OCI-M1 (cell line): ENCODE results near the gene KRT71.
"Not testable (repeated sequence)": the region's sequence is repeated elsewhere in the genome, so short reads cannot be mapped to it uniquely, and the experiment has no call there.

ENCODE experiments used
- DNase-seq: peaks from one replicate; lab custom pipeline; 2025; lab: John Stamatoyannopoulos, UW

Gene KRT71

DNA sequence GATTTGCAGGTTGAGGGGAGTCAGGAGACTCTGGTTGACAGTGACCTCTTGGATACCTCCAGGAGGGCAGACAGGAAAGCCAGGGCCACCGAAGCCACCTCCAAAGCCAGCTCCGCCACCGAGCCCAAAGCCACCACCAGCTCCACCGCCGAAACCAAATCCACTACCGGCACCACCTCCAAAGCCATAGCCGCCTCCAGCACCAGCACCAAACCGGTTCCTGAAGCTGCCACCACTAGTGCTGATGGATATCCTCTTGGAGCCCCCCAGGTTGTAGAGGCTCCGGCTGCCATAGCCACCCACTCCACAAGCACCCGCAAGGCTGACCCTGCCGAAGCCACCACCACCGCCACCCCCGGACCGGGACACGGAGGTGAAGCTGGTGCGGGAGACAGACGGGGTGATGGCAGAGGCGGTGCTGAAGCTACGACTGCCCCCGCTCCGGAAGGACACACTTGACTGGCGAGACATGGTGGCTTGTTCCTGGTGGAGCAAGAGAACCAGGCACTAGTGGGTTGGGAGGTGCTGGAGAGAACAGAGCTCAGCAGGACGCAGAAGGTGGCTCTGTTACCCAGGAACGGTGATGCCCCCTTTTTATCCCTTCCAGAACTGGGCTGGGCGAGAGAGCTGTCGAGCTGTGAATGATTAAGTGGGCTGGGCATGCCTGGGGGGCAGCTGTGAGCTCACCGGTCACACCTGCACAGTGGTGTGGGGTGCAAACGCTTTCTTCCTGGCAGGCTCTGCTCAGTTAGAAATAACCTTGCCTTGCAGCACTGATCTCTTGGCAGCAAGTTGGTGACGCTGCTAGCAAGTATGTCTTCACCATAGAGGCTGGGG lies 32.9 kb downstream of the KRT71 start, which contains the start of gene KRT5:
Gene KRT5 (minus strand): TSS at position 569 of the 837 bp plus-strand sequence. CDS start 98 bp downstream, at position 471.
- DNase-seq: no peak

DNA sequence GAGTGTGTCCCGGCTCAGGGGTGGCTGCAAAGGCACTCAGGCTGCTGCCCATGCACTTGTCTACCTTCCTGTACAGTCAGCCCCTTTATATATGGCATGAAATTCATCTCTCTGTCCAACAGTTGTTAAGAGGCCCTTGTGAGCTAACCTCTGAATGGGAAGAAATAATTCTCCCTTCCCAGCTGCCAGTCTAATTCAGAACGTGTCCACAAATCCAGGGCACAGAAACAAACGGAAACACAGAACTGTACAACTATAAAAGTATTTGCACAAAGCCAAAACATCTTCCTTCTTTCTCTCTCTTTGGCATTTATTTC lies 33.6 kb downstream of the KRT71 start:
- DNase-seq: no peak

DNA sequence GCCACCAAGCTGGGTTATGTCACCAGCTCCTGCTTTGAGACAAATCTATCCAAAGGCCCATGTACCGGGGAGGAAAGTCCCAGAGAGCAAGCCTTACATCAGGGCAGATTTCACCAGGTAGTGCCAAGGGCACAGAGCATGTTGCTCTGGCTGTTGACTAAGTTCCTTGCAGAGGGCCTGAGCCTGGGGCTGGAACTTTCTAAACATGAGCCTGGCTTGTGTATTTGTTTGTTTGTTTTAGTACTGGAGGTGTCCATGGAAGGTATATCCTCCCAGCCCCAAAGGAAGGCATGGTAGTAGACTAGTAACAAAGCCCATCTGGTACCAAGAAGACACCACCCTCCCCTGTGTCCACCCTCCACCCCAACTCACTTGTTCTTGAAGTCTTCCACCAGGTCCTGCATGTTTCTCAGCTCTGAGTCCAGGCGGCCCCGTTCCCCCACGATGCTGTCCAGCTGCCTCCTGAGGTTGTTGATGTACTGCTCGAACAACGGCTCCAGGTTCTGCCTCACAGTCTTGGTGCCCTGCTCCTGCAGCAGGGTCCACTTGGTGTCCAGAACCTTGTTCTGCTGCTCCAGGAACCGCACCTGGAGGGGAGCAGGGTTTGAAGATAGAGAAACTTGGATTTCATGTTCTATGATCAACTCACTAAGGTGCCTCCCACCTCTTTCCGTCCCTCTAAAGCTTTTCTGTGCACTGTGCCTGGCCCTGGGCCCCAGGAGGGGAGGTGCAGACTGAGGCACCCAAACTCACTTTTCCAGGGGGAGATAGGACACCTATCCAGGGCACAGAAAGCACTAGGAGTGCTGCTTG lies 34.2 kb downstream of the KRT71 start:
- no peak for DNase-seq

DNA sequence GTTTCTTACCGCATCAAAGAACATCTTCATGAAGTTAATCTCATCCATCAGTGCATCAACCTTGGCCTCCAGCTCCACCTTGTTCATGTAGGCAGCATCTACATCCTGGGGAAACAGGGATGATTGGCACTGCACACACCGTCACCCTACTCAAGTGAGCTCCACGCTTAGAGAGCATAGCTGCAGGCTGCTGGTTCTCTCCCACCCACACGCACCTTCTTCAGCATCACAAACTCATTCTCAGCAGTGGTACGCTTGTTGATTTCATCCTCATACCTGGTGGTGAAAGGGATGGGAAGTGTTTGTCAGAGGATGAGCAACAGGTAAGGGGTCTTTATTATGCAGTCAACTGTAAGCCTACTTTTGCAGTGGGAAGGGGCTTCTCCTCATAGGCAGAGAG lies 35.1 kb downstream of the KRT71 start:
- no peak for DNase-seq

DNA sequence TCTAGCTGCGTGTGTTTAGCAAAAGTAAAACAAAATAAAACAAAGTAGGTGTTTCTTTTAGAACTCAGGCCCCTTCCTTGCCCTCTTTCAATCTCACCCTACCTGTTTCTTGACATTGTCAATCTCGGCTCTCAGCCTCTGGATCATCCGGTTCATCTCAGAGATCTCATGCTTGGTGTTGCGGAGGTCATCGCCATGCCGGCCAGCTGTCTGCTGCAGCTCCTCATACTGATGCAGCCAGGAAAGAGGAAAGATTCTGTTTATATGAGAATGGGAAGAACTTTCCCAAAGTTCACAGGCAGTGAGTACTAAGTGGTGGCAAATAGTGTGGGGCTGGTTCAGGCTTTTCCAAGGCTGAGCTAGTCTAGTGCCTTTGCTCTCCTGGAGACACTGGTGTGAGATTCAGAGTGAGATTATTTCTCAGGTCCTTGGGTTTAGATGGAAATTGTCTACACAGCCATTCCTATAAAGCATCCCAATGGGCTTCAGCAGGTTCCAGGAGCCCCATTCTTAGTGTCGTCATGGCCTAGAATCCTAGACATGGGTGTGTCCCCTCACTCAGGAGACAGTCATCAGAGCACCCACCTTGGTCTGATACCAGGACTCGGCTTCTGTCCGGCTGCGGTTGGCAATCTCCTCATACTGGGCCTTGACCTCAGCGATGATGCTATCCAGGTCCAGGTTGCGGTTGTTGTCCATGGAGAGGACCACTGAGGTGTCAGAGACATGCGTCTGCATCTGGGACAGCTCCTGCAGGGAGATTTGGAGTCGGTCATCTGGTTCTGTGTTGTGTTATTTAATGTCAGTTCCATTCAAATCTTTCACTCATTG lies 35.7 kb downstream of the KRT71 start:
- DNase-seq: no peak

DNA sequence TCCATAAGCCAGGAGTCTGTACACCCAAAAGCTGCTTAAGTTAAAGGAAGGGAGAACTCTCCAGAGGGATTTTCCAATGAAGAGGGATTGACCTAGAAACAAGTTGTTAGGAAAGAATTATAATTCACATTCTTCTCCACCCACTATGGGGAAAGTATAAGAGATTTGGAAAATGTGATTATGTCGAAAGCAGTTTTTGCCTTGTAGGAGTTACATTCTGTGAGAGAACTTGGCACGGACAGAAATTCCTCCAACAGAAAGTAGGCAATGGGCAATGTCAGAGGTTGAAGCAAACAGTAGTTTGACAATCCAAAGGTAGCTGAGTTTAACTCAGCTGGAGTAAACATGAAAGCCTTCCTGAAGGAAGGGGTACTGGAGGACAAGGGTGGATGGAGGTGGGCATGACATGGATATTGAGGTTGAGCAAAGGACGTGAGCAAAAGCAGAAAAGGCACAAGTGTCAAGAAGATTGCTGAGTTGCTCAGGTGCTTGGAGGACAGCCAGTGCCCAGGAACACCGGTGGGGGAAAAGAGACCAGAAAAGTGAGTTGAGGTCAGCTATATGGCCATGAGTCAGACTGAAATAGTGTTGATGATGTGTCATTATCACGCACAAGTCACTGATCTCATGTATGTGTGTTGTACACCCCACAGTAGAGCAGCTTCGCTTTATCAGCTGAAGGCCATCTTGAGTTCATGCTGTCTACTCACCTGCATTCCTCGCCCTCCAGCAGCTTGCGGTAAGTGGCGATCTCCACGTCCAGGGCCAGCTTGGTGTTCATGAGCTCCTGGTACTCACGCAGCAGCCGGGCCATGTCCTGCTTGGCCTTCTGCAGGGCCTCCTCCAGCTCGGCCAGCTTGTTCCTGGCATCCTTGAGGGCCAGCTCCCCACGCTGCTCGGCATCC lies 36.8 kb downstream of the KRT71 start:
- no peak for DNase-seq

DNA sequence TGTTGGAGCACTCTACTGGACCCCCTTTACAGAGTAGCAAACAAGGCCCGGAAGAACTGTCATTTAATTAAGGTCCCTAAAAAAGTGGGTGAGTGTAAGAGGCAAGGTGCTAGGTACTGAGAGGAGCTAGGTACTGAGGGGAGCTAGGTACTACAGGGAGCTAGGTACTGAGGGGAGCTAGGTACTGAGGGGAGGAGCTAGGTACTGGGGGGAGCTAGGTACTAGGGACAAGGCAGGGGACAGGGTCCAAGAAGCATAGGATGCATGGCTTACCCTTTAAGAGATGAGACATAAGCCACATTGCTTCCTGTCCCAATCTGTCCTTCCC lies 37.7 kb downstream of the KRT71 start:
- DNase-seq: no peak

DNA sequence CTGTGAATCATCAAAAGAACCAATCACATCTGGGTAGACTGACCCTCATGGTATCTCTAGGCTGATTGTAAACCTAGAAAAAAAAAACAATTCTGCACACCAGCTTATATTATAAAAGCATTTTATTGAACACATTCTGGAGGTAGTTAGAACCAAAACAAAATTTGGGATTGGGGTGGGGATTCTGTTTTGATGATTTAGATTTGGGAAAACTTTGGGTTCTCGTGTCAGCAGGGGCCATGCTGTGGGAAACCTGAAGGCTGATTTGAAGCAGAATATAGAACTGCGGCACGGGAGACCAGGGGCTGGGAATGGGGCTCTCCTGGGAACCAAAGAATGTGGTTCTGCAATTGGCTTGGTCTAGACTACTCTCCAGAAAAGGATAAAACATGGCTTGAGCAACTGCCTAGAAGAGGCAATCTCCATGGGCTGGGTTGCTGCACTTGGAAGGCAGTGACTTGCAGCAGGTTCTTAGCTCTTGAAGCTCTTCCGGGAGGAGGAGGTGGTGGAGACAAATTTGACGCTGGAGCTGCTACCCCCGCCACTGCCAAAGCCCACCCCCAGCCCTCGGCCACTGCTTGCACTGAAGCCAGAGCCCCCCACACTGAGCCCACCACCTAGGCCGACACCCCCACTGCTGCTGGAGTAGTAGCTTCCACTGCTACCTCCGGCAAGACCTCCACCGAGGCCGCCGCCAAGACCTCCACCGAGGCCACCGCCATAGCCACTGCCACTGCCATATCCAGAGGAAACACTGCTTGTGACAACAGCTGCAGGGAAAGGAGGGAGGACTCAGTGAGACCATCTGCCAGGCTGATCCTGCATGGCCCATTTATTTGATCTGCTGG lies 38.2 kb downstream of the KRT71 start:
- DNase-seq: no peak

DNA sequence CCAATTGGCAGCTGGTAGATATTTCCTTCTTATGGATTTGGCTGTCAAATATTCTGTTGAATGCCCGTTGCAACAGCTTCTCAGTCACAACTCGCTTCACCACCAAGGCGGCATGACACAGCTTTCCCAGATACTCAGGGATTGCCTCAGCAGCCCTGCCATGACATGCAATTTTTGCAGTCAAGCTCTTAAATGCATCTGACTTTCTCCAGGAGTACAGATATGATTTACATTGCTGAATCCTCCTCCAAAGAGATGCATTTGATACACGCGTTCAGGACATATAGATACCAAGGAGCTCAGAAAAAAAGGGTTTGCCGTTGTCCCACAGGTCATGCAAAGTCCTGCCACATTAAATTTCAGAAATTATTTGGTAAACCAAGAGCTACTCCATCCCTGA lies 39.2 kb downstream of the KRT71 start:
- no peak for DNase-seq

DNA sequence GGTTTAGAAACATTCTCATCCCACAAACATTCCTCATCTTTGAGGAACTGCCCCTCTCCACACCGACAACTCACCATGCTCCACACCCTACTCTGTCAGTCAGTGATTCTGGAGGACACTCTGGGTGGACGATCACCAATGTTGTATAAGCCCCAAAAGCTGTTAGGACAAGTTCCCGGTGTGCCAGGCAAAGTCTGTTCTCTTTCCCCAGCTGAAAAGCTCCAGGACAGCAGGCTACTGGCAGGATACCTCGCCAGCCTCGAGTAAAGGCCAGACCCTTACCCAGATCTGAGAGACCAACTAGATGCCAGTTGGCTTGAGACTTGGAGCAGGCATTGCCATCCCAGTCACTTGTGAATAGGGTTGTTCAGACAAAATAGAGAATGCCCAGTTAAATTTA lies 44.7 kb downstream of the KRT71 start:
- no peak for DNase-seq

DNA sequence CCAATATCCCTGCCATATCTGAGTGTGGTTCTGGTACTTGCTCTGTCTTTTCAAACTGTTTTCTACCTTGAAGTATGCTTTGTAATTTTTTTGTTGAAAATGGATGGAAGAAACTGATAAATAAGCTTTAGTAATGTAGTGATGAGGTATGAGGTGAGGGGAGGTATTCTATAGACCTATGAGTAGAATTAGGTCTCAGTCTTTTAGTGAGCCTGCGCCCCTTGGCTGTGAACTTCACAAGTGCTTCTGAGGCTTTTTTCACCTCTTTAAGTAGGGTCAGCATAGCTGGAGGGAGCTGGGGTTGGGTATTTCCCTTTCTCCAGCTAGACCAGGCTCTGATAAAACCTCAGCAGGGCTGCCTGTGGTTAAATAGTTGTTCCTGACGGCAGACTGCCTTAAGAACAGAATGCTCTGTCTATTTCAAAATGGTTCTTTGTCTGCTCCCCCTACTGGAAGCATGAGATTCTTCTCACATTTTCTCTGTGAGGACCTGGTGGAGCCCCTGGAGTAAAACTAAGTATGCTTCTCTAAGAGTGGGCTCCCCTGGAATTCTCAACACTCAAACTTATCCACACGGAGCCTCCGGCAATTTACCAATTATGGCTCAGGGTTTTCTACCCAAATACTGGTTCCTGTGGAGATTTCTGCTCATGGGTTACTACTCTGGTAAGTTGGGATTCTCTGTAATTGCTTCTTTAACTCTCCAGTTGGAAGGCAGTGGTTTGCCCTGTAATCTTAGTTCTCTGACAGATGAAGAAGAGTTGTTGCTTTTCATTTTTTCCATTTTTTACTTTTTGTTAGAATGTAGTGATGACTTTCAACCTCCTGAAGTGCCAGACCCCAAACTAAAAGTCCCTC lies 45.9 kb downstream of the KRT71 start:
- DNase-seq: peak; percentile 53

DNA sequence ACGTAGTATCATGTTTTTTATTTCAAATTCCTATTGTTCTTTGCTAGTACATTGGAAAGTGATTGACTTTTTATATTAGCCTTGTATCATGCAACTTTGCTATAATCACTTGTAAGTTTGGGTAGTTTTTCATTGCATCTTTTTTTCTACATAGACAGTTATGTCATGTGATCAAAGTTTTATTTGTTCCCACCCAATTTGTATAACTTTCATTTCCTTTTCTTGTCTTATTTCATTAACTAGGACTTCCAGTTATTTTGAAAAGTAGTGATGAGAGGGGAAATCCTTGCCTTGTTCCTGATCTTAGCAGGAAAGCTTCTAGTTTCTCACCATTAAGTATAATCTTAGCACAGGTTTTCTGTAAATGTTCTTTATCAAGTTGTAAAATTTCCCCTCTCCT lies 50.1 kb downstream of the KRT71 start:
- no peak for DNase-seq

DNA sequence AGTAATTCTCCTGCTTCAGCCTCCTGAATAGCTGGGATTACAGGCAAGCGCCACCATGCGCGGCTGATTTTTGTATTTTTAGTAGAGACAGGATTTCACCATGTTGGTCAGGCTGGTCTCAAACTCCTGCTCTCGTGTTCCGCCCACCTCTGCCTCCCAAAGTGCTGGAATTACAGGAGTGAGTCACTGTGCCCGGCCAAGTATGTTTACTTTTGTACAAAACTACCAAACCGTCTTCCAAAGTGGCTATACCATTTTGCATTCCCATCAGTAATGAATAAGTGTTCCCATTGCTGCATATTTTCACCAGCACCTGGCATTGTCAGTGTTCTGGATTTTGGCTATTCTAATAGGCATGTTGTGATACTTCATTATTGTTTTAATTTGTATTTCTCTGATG lies 51.5 kb downstream of the KRT71 start:
- no peak for DNase-seq

DNA sequence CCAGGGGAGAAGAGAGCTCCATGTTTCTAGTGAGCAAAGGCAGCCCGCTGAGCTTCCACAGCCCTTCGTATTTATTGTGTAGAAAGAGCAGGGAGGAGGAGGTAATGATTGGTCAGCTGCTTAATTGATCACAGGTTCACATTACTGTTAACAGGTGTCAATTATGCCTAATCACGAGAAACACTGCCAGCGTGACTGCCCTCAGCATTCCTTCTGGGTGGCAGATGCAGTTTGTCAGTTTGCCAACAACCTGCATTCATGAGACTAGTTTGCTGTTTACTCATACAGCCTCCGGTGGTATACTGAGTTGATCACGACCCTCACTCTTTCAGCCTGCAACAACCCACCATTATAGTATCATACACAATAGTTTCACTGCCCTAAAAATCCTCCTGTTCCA lies 52.4 kb downstream of the KRT71 start:
- not testable (repeated sequence) for DNase-seq

DNA sequence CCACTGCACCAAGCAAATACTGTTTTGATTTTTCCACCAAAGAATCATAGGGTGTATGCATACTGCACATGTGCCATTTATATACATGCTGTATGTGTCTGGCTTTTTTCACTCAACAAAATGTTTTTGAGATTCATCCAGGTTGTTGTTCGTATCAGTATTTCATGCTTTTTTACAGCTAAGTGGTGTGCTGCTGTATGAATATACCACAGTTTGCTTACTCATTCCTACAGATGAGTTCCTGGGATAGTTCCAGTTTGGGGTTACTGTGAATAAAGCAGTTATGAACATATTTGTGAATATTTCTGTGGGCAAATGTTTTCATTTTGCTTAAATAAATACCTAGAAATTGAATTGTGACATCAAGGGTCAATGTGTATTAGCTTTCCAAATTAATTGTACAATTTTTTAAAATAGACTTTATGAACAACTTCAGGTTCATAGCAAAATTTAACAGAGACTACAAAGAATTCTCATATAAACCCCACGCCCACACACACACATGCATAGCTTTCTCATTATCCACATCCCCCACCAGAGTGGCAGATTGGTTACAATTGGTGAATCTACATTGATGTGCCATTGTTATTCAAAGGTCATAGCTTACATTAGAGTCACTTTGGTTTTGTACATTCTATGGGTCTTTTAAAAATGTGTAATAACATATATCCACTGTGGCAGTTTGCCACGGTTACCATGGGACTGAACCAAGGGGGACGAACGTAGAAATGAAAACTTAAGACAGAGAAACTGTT lies 53.0 kb downstream of the KRT71 start:
- no peak for DNase-seq

DNA sequence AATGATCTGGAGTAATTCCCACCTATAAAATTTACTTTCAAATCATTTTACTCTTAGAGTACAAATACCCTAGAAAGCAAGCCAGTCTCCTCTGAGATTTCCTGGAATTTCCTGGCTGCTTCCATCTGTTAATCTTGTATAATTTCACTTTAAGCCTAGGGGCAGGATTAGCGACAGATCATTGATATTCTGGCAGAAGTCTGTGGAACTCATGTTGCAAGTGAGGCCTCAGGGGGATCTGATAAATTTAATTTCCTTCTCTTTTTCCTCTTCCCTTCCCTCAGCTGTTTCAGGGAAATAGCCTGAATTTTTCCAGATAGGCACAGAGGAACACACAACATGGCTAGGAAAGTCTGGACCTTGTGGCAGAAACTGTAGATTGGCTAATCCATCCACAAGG lies 54.0 kb downstream of the KRT71 start:
- DNase-seq: no peak

DNA sequence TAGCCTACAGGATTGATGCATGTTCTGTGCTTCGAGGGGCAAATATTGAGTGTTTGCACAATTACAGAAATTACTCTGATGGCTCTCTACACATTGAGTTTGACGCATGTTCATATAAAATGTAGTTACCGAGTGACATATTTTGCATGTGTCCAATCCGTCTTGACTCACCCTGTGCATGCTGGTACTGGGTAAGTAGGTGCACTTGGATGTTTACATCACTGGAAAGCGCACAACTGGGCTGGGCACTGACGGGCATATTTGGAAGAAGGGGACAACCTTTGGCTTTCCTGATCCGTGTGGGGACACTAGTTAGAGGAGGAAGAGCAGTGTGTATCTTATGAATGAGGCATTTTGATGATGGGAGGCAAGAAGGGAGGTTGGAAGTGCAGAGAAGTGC lies 55.0 kb downstream of the KRT71 start:
- DNase-seq: no peak

DNA sequence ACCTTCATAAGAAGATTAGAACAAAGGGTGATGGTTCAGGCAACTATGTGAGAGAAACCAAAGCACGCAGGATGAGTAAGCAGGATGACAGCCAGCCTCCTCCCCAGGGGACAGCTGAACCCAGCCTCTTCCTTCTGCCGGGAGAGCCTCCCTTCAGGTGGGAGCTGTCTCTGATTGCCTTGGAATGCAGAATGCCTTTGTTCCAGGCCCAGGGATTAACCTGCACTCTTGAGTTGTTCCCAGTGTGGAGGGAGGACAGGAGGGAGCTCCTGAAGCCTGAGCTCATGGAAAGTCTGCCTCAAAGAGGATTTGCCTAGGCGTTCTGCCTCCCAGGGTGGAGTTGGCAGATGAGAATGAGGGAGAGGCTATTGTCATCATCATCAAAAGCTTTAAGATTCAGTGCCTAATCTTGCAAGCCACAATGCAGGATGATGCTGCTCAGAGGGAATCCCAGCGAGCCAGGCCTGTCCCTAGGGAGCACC lies 56.3 kb downstream of the KRT71 start:
- no peak for DNase-seq

DNA sequence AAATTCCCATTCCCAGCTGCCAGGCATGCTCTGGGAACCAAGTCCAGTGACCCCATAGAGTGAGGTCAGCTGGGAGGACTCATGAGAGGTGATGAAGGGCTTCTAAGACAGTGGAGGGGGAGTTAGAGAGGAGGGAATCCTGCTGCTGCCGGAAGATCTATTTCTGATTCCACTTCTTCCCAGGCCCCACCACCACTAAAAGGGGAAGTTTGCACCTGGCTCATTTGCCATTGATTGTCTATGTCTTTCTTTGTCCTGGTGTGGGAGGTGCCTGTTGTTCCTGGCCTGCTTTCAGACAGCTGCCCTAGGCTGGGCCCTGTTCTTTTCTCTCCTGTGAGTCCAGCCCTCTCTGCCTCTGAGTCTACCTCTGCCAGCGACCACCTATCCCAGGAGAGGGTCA lies 56.9 kb downstream of the KRT71 start:
- DNase-seq: no peak
